Measurements from ENCODE around the gene SMARCA4.

Gene SMARCA4

DNA sequence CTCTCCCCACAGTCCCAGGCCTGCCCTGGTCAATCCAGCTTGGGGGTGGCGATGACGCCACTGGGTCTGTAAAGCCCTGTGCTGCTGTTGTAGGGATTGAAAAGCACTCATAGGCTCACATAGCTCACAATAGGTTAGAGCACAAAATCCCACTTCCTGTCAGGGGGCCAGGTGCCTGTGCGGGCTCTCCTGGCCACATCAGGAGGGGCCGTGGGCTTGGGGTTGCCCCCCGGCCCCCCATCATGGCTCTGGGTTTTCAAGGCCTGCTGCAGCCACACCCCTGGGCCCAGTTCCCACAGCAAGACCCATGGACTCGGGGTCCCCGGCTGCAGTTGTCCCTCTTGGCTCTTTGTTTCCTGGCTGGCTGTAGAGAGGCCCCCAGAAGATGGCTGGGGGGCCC lies 62.9 kb downstream of the SMARCA4 start:
- ChIA-PET CTCF (interaction anchor here (1.9 kb wide), 1 partner anchor 12 kb away, joined by 6 read pairs; no protein-coding TSS in a partner anchor), POLR2A (no interaction called here)
- H3K36me3 ChIP-seq (ENCODE audit: control insufficient read depth in 2 of 2, insufficient read depth in 1 of 2, low read length in 2 of 2): peaks cover 4 to 98% of the 10 kb centered on the region in 2 experiments; a peak in 2 of 3 replicates
- no peaks in the 10 kb centered on the region for H3K9me3 ChIP-seq (ENCODE audit: control insufficient read depth, insufficient read depth, low read depth, low read length)
- no peak overlapping the region for H3K27ac ChIP-seq (ENCODE audit: extremely low read depth, low read depth, low read length)
- H3K4me3 ChIP-seq (ENCODE audit: low read depth, low read length): no peak overlapping the region
- H3K4me1 ChIP-seq (ENCODE audit: control insufficient read depth, insufficient read depth, low read length): no peaks in the 10 kb centered on the region
- TF ChIP-seq KLF1 (tag by site-specific recombination; IDR thresholded peaks at IDR 0.05) (no peak), KLF10 (tag by site-specific recombination; IDR thresholded peaks at IDR 0.05) (no peak), ZNF560 (tag by site-specific recombination; IDR thresholded peaks at IDR 0.05; ENCODE audit: borderline replicate concordance) (no peak), ZNF658 (tag by site-specific recombination; IDR thresholded peaks at IDR 0.05) (no peak), ZNF302 (tag by site-specific recombination; IDR thresholded peaks at IDR 0.05; ENCODE audit: low read depth) (no peak), YY2 (tag by site-specific recombination; IDR thresholded peaks at IDR 0.05) (no peak), ZNF843 (tag by site-specific recombination; IDR thresholded peaks at IDR 0.05) (no peak), ZFHX2 (tag by site-specific recombination; conservative IDR thresholded peaks at IDR 0.05) (no peak), ZBTB21 (tag by site-specific recombination; IDR thresholded peaks at IDR 0.05) (no peak), ZFP37 (tag by site-specific recombination; IDR thresholded peaks at IDR 0.05) (no peak), ZBTB8A (tag by site-specific recombination; IDR thresholded peaks at IDR 0.05) (no peak), RBAK (tag by site-specific recombination; IDR thresholded peaks at IDR 0.05) (no peak), ZNF585B (tag by site-specific recombination; IDR thresholded peaks at IDR 0.05) (no peak), ZNF140 (tag by site-specific recombination; IDR thresholded peaks at IDR 0.05) (no peak), ZNF621 (tag by site-specific recombination; IDR thresholded peaks at IDR 0.05) (no peak), GLI4 (tag by site-specific recombination; IDR thresholded peaks at IDR 0.05) (no peak), ZBTB48 (tag by site-specific recombination; IDR thresholded peaks at IDR 0.05) (no peak)
- TF ChIP-seq, protein P1, sequence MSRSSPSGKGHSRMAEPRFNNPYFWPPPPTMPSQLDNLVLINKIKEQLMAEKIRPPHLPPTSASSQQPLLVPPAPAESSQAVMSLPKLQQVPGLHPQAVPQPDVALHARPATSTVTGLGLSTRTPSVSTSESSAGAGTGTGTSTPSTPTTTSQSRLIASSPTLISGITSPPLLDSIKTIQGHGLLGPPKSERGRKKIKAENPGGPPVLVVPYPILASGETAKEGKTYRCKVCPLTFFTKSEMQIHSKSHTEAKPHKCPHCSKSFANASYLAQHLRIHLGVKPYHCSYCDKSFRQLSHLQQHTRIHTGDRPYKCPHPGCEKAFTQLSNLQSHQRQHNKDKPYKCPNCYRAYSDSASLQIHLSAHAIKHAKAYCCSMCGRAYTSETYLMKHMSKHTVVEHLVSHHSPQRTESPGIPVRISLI (tag by site-specific recombination; IDR thresholded peaks at IDR 0.05): no peak
- TF ChIP-seq, protein P2, sequence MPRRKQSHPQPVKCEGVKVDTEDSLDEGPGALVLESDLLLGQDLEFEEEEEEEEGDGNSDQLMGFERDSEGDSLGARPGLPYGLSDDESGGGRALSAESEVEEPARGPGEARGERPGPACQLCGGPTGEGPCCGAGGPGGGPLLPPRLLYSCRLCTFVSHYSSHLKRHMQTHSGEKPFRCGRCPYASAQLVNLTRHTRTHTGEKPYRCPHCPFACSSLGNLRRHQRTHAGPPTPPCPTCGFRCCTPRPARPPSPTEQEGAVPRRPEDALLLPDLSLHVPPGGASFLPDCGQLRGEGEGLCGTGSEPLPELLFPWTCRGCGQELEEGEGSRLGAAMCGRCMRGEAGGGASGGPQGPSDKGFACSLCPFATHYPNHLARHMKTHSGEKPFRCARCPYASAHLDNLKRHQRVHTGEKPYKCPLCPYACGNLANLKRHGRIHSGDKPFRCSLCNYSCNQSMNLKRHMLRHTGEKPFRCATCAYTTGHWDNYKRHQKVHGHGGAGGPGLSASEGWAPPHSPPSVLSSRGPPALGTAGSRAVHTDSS (tag by site-specific recombination; IDR thresholded peaks at IDR 0.05): no peak
- TF ChIP-seq, protein P3, sequence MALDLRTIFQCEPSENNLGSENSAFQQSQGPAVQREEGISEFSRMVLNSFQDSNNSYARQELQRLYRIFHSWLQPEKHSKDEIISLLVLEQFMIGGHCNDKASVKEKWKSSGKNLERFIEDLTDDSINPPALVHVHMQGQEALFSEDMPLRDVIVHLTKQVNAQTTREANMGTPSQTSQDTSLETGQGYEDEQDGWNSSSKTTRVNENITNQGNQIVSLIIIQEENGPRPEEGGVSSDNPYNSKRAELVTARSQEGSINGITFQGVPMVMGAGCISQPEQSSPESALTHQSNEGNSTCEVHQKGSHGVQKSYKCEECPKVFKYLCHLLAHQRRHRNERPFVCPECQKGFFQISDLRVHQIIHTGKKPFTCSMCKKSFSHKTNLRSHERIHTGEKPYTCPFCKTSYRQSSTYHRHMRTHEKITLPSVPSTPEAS (tag by site-specific recombination; IDR thresholded peaks at IDR 0.05): no peak

DNA sequence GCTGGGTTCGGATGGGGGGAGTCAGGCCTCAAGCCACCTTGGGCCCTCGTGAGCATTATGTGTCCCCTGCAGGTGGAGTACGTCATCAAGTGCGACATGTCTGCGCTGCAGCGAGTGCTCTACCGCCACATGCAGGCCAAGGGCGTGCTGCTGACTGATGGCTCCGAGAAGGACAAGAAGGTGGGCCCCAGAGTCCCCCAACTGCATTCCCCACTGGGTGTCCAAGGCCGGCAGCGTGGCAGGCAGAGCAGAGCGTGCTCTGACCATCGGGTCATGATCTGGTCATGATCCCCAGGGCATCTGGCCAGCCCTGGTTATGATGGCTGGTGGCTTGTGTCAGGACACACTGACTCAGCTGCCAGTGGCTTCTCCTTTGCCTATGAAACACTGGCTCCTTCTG lies 63.4 kb downstream of the SMARCA4 start:
- no peak overlapping the region for H3K4me3 ChIP-seq (ENCODE audit: low read depth, low read length)
- CTCF ChIA-PET: interaction anchor here (1.9 kb wide), 1 partner anchor 12 kb away, joined by 6 read pairs; no protein-coding TSS in a partner anchor
- TF ChIP-seq, protein P4, sequence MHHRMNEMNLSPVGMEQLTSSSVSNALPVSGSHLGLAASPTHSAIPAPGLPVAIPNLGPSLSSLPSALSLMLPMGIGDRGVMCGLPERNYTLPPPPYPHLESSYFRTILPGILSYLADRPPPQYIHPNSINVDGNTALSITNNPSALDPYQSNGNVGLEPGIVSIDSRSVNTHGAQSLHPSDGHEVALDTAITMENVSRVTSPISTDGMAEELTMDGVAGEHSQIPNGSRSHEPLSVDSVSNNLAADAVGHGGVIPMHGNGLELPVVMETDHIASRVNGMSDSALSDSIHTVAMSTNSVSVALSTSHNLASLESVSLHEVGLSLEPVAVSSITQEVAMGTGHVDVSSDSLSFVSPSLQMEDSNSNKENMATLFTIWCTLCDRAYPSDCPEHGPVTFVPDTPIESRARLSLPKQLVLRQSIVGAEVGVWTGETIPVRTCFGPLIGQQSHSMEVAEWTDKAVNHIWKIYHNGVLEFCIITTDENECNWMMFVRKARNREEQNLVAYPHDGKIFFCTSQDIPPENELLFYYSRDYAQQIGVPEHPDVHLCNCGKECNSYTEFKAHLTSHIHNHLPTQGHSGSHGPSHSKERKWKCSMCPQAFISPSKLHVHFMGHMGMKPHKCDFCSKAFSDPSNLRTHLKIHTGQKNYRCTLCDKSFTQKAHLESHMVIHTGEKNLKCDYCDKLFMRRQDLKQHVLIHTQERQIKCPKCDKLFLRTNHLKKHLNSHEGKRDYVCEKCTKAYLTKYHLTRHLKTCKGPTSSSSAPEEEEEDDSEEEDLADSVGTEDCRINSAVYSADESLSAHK (tag by site-specific recombination; IDR thresholded peaks at IDR 0.05): no peak
- no peak for TF ChIP-seq ZNF223 (tag by site-specific recombination; IDR thresholded peaks at IDR 0.05)
- no peak for TF ChIP-seq ZNF561 (tag by site-specific recombination; IDR thresholded peaks at IDR 0.05; ENCODE audit: borderline replicate concordance)
- TF ChIP-seq ZNF843 (tag by site-specific recombination; IDR thresholded peaks at IDR 0.05): no peak
- H3K9me3 ChIP-seq (ENCODE audit: control insufficient read depth, insufficient read depth, low read depth, low read length): no peaks in the 10 kb centered on the region
- peaks cover 4 to 98% of the 10 kb centered on the region in 2 experiments; a peak in 2 of 3 replicates for H3K36me3 ChIP-seq (ENCODE audit: control insufficient read depth in 2 of 2, insufficient read depth in 1 of 2, low read length in 2 of 2)
- H3K4me1 ChIP-seq (ENCODE audit: control insufficient read depth, insufficient read depth, low read length): no peaks in the 10 kb centered on the region
- no peak overlapping the region for H3K27ac ChIP-seq (ENCODE audit: extremely low read depth, low read depth, low read length)
- POLR2A ChIA-PET: no interaction called here

Measured in HEK293 (cell line).